ENCODE measurements around the gene PDE7B. TPM values are rescaled to one million over a fixed set of nuclear protein-coding genes. Genes with fewer than 3 reads are reported as not detected.
A peak's percentile ranks its signal among the peaks of the same experiment; 100 is the strongest.

The PDE7B gene
- total and polyA plus RNA-seq, 2 donors from 2014 or later: 4.6 to 15.4 TPM

DNA sequence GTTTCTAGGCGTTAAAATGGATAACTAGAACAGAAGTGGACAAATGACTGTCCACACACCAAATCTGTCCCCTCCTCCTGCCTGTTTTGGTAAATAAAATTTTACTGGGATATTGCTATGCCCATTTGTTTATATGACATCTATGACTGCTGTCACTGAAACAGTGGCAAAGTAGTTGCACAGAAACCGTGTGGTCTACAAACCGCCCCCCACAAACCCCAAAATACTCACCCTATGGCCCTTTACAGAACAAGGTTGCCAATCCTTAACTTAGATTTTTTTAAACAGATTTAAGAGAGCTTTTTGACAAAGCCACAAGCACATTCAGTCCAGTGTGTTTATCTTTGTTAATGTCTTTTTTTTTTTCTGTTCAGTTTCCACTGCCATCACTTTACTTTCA lies 260.8 kb downstream of the PDE7B start:
- FAIRE-seq (no peak), DNase-seq (no peak)

GRCh38 chr6:136113736-136114173 lies 262.3 kb downstream of the PDE7B start:
- intact Hi-C loops (cut with DNase I): no loop called here
- Histone ChIP-seq H3K36me3 (ENCODE audit: control insufficient read depth in 2 of 3, insufficient read depth in 3 of 3, low read length in 3 of 3) (no peaks in the 10 kb centered on the region), H3K27ac (ENCODE audit: low read depth in 2 of 2, low read length in 2 of 2) (no peak overlapping the region), H3K9ac (ENCODE audit: low read length in 3 of 3) (no peak overlapping the region), H3K4me1 (ENCODE audit: control insufficient read depth in 2 of 3, insufficient read depth in 2 of 3, low read depth in 1 of 3, low read length in 3 of 3) (peaks cover 0 to 8% (median 0%) of the 10 kb centered on the region in 3 donors), H3K27me3 (ENCODE audit: control insufficient read depth, insufficient read depth, low read length) (no peaks in the 10 kb centered on the region), H3K4me3 (ENCODE audit: low read length in 3 of 3) (no peak overlapping the region), H3K9me3 (ENCODE audit: control insufficient read depth in 2 of 3, insufficient read depth in 1 of 3, low read length in 3 of 3) (no peaks in the 10 kb centered on the region)
- no peak for TF ChIP-seq CTCF (IDR thresholded peaks at IDR 0.05; ENCODE audit: borderline replicate concordance, extremely low read depth, insufficient read depth)
- FAIRE-seq: no peak
- DNase-seq: peak; percentile 56 to 86 (median 65)

More for the DNA sequence above, 260.8 kb downstream of the PDE7B start:
- Histone ChIP-seq H3K9me3 (ENCODE audit: control insufficient read depth in 2 of 3, insufficient read depth in 1 of 3, low read length in 3 of 3) (no peaks in the 10 kb centered on the region), H3K9ac (ENCODE audit: low read length in 3 of 3) (no peak overlapping the region), H3K27me3 (ENCODE audit: control insufficient read depth, insufficient read depth, low read length) (no peaks in the 10 kb centered on the region), H3K4me1 (ENCODE audit: control insufficient read depth in 2 of 3, insufficient read depth in 2 of 3, low read depth in 1 of 3, low read length in 3 of 3) (peaks cover 0 to 8% (median 0%) of the 10 kb centered on the region in 3 donors), H3K27ac (ENCODE audit: low read depth in 2 of 2, low read length in 2 of 2) (no peak overlapping the region), H3K36me3 (ENCODE audit: control insufficient read depth in 2 of 3, insufficient read depth in 3 of 3, low read length in 3 of 3) (no peaks in the 10 kb centered on the region), H3K4me3 (ENCODE audit: low read length in 3 of 3) (no peak overlapping the region)
- intact Hi-C loops (cut with DNase I): no loop called here
- no peak for TF ChIP-seq CTCF (IDR thresholded peaks at IDR 0.05; ENCODE audit: borderline replicate concordance, extremely low read depth, insufficient read depth)

GRCh38 chr6:136114661-136115060 lies 263.2 kb downstream of the PDE7B start:
- no peaks in the 10 kb centered on the region for H3K36me3 ChIP-seq (ENCODE audit: control insufficient read depth in 2 of 3, insufficient read depth in 3 of 3, low read length in 3 of 3)
- H3K27ac ChIP-seq (ENCODE audit: low read depth in 2 of 2, low read length in 2 of 2): no peak overlapping the region
- DNase-seq (no peak), FAIRE-seq (no peak)
- no peaks in the 10 kb centered on the region for H3K9me3 ChIP-seq (ENCODE audit: control insufficient read depth in 2 of 3, insufficient read depth in 1 of 3, low read length in 3 of 3)
- H3K9ac ChIP-seq (ENCODE audit: low read length in 3 of 3): no peak overlapping the region
- no peak overlapping the region for H3K4me3 ChIP-seq (ENCODE audit: low read length in 3 of 3)
- peaks cover 0 to 8% (median 0%) of the 10 kb centered on the region in 3 donors for H3K4me1 ChIP-seq (ENCODE audit: control insufficient read depth in 2 of 3, insufficient read depth in 2 of 3, low read depth in 1 of 3, low read length in 3 of 3)
- no peak for TF ChIP-seq CTCF (IDR thresholded peaks at IDR 0.05; ENCODE audit: borderline replicate concordance, extremely low read depth, insufficient read depth)
- no peaks in the 10 kb centered on the region for H3K27me3 ChIP-seq (ENCODE audit: control insufficient read depth, insufficient read depth, low read length)
- intact Hi-C loops (cut with DNase I): no loop called here

DNA sequence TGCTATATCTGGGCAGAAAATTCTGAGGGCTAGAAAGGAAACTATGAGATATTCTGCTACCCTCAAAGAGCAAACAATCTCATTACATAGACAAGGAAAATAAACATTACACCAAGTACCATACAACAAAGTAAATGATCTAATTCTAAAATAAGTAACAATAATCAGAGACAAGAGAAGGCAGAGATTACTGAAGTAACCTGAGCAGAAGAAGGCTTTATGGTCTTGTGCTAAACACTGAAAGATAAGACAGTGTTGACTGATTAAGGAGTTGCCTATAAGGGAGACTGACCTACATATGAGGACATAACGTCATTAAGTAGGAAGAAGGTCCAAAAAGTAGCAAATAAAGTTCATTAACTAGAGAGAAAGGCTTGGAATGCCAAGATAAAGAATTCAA lies 264.4 kb downstream of the PDE7B start:
- Histone ChIP-seq H3K9me3 (ENCODE audit: control insufficient read depth in 2 of 3, insufficient read depth in 1 of 3, low read length in 3 of 3) (no peaks in the 10 kb centered on the region), H3K27ac (ENCODE audit: low read depth in 2 of 2, low read length in 2 of 2) (no peak overlapping the region), H3K36me3 (ENCODE audit: control insufficient read depth in 2 of 3, insufficient read depth in 3 of 3, low read length in 3 of 3) (no peaks in the 10 kb centered on the region), H3K27me3 (ENCODE audit: control insufficient read depth, insufficient read depth, low read length) (no peaks in the 10 kb centered on the region), H3K4me1 (ENCODE audit: control insufficient read depth in 2 of 3, insufficient read depth in 2 of 3, low read depth in 1 of 3, low read length in 3 of 3) (peaks cover 0 to 8% (median 0%) of the 10 kb centered on the region in 3 donors), H3K9ac (ENCODE audit: low read length in 3 of 3) (no peak overlapping the region), H3K4me3 (ENCODE audit: low read length in 3 of 3) (no peak overlapping the region)
- FAIRE-seq (no peak), DNase-seq (no peak)
- no peak for TF ChIP-seq CTCF (IDR thresholded peaks at IDR 0.05; ENCODE audit: borderline replicate concordance, extremely low read depth, insufficient read depth)
- intact Hi-C loops (cut with DNase I): no loop called here

All from kidney (tissue), 14 donors.